ENCODE measurements around the gene SELENOI. TPM values are rescaled to one million over a fixed set of nuclear protein-coding genes. Genes with fewer than 3 reads are reported as not detected.

Gene SELENOI
- polyA plus RNA-seq, 1 donor (not counting 4 experiments of a cell fraction or from before 2014, with no cell fraction given): 38.1 TPM

- H3K4me1 ChIP-seq (ENCODE audit: control insufficient read depth, extremely low read depth, insufficient read depth, low read length): peaks cover 2% of the 10 kb centered on the region
- H3K4me3 ChIP-seq (ENCODE audit: control insufficient read depth in 2 of 3, extremely low read depth in 1 of 3, insufficient read depth in 2 of 3, low read depth in 1 of 3, low read length in 3 of 3): no peak overlapping the region
- no peaks in the 10 kb centered on the region for H3K9me1 ChIP-seq (ENCODE audit: control insufficient read depth, extremely low read depth, insufficient read depth, low read length)
- dilution Hi-C loops (cut with MboI; ENCODE audit: extremely low pct_ligation_motif_present, low sequenced_read_pairs): no loop called here
- no peak overlapping the region for H3K4me2 ChIP-seq (ENCODE audit: control insufficient read depth, extremely low read depth, insufficient read depth, low read depth, low read length)
- H3K9me3 ChIP-seq (ENCODE audit: control insufficient read depth, low read depth, low read length): no peaks in the 10 kb centered on the region
- H4K20me1 ChIP-seq (ENCODE audit: control insufficient read depth, extremely low read depth, insufficient read depth, low read length): no peaks in the 10 kb centered on the region
- DNase-seq (ENCODE audit: low read depth, low spot score) (no peak), FAIRE-seq (no peak)
- H3K27ac ChIP-seq (ENCODE audit: control insufficient read depth, insufficient read depth, low read length): no peak overlapping the region
- H3K79me2 ChIP-seq (ENCODE audit: control insufficient read depth, insufficient read depth, low read length): no peaks in the 10 kb centered on the region
- H3K27me3 ChIP-seq (ENCODE audit: control insufficient read depth, extremely low read depth, insufficient read depth, low read length): no peaks in the 10 kb centered on the region
- no peak for TF ChIP-seq EZH2 (IDR thresholded peaks at IDR 0.05; ENCODE audit: low read length)
- TF ChIP-seq CTCF (optimal IDR thresholded peaks at IDR 0.05 in 1 of 3, IDR thresholded peaks at IDR 0.05 in 1 of 3, conservative IDR thresholded peaks at IDR 0.05 in 1 of 3; ENCODE audit: extremely low read depth in 1 of 3, insufficient read depth in 2 of 3, low read length in 3 of 3): no peak
- H2AFZ ChIP-seq (ENCODE audit: control insufficient read depth, low read length): no peak overlapping the region
- H3K36me3 ChIP-seq (ENCODE audit: control insufficient read depth in 2 of 2, extremely low read depth in 1 of 2, insufficient read depth in 2 of 2, low read length in 2 of 2): peaks cover 9% of the 10 kb centered on the region in 2 experiments
- H3K9ac ChIP-seq (ENCODE audit: control insufficient read depth, extremely low read depth, insufficient read depth, low read length): no peak overlapping the region
Observed at GRCh38 chr2:26394694-26395093, 48.8 kb downstream of the SELENOI start.

- H3K9me3 ChIP-seq (ENCODE audit: control insufficient read depth, low read depth, low read length): no peaks in the 10 kb centered on the region
- peaks cover 8 to 9% of the 10 kb centered on the region in 2 experiments for H3K36me3 ChIP-seq (ENCODE audit: control insufficient read depth in 2 of 2, extremely low read depth in 1 of 2, insufficient read depth in 2 of 2, low read length in 2 of 2)
- H4K20me1 ChIP-seq (ENCODE audit: control insufficient read depth, extremely low read depth, insufficient read depth, low read length): no peaks in the 10 kb centered on the region
- DNase-seq (ENCODE audit: low read depth, low spot score) (no peak), FAIRE-seq (no peak)
- dilution Hi-C loops (cut with MboI; ENCODE audit: extremely low pct_ligation_motif_present, low sequenced_read_pairs): no loop called here
- no peak overlapping the region for H3K9ac ChIP-seq (ENCODE audit: control insufficient read depth, extremely low read depth, insufficient read depth, low read length)
- no peak overlapping the region for H2AFZ ChIP-seq (ENCODE audit: control insufficient read depth, low read length)
- H3K4me2 ChIP-seq (ENCODE audit: control insufficient read depth, extremely low read depth, insufficient read depth, low read depth, low read length): no peak overlapping the region
- H3K27me3 ChIP-seq (ENCODE audit: control insufficient read depth, extremely low read depth, insufficient read depth, low read length): no peaks in the 10 kb centered on the region
- H3K79me2 ChIP-seq (ENCODE audit: control insufficient read depth, insufficient read depth, low read length): no peaks in the 10 kb centered on the region
- peaks cover 9% of the 10 kb centered on the region for H3K4me1 ChIP-seq (ENCODE audit: control insufficient read depth, extremely low read depth, insufficient read depth, low read length)
- TF ChIP-seq CTCF (optimal IDR thresholded peaks at IDR 0.05 in 1 of 3, IDR thresholded peaks at IDR 0.05 in 1 of 3, conservative IDR thresholded peaks at IDR 0.05 in 1 of 3; ENCODE audit: extremely low read depth in 1 of 3, insufficient read depth in 2 of 3, low read length in 3 of 3): no peak
- no peak for TF ChIP-seq EZH2 (IDR thresholded peaks at IDR 0.05; ENCODE audit: low read length)
- no peak overlapping the region for H3K27ac ChIP-seq (ENCODE audit: control insufficient read depth, insufficient read depth, low read length)
- H3K9me1 ChIP-seq (ENCODE audit: control insufficient read depth, extremely low read depth, insufficient read depth, low read length): no peaks in the 10 kb centered on the region
- H3K4me3 ChIP-seq (ENCODE audit: control insufficient read depth in 2 of 3, extremely low read depth in 1 of 3, insufficient read depth in 2 of 3, low read depth in 1 of 3, low read length in 3 of 3): no peak overlapping the region
Observed at GRCh38 chr2:26395394-26395793, 49.5 kb downstream of the SELENOI start.

All from keratinocyte (primary cell).